Astrocyte (in vitro differentiated cells and primary cell): ENCODE measurements around the gene MYOG.

Experiments
- EZH2 ChIP-seq: IDR thresholded peaks from 2 replicates; pipeline ENCODE4 v1.6.1; 2012; ENCODE audit warnings: mild to moderate bottlenecking, low read length, inconsistent platforms; ENCODE audit not compliant: insufficient read depth
- TF ChIP-seq, protein P1 (sequence below): IDR thresholded peaks from 2 replicates; pipeline ENCODE4 v1.5.1; 2011; ENCODE audit warnings: low read depth, mild to moderate bottlenecking, inconsistent platforms, low read length, moderate library complexity; ENCODE audit not compliant: insufficient read depth

DNA sequence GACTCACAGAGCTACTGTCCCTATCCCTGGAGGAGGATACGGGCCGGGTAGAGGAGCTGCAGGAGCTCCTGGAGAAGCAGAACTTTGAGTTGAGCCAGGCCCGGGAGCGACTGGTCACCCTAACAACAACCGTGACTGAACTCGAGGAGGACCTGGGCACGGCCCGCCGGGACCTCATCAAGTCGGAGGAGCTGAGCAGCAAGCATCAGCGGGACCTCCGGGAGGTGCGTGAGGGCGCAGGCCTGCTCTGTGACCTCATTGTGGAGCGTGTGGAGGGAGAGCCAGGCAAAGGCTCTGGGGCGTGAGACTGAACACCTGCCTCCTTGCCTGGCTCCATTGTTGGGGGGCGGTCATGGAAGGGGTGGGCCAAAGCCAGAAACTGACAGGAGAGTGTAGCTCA, 40.5 kb downstream of the MYOG start:
- TF ChIP-seq, protein P1, sequence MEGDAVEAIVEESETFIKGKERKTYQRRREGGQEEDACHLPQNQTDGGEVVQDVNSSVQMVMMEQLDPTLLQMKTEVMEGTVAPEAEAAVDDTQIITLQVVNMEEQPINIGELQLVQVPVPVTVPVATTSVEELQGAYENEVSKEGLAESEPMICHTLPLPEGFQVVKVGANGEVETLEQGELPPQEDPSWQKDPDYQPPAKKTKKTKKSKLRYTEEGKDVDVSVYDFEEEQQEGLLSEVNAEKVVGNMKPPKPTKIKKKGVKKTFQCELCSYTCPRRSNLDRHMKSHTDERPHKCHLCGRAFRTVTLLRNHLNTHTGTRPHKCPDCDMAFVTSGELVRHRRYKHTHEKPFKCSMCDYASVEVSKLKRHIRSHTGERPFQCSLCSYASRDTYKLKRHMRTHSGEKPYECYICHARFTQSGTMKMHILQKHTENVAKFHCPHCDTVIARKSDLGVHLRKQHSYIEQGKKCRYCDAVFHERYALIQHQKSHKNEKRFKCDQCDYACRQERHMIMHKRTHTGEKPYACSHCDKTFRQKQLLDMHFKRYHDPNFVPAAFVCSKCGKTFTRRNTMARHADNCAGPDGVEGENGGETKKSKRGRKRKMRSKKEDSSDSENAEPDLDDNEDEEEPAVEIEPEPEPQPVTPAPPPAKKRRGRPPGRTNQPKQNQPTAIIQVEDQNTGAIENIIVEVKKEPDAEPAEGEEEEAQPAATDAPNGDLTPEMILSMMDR = no peak
- TF ChIP-seq EZH2 = no peak
